ENCODE measurements around the gene CFLAR. TPM values are rescaled to one million over a fixed set of nuclear protein-coding genes. Genes with fewer than 3 reads are reported as not detected.
A peak's percentile ranks its signal among the peaks of the same experiment; 100 is the strongest.

Gene CFLAR
- total and polyA plus RNA-seq, 2 of the 13 experiments (the other 11 are each of a cell fraction or from before 2014, with no cell fraction given): 43.8 to 92.1 TPM

- no peak for TF ChIP-seq ZNF367 (CRISPR knock-in tag; IDR thresholded peaks at IDR 0.05; ENCODE audit: borderline replicate concordance)
- no peak for TF ChIP-seq ZNF207 (IDR thresholded peaks at IDR 0.05; ENCODE audit: borderline replicate concordance)
- TF ChIP-seq DPF2 (CRISPR knock-in tag; IDR thresholded peaks at IDR 0.05; ENCODE audit: borderline replicate concordance, low read depth): no peak
- no peak for TF ChIP-seq ZNF232 (CRISPR knock-in tag; IDR thresholded peaks at IDR 0.05; ENCODE audit: borderline replicate concordance)
- no peak for TF ChIP-seq ATAD3A (CRISPR knock-in tag; IDR thresholded peaks at IDR 0.05)
- TF ChIP-seq NFIC (IDR thresholded peaks at IDR 0.05; ENCODE audit: low read length): peak; percentile 46; the same call in 1 of the 2 replicates
- TF ChIP-seq POLR2A (IDR thresholded peaks at IDR 0.05; ENCODE audit: insufficient read depth in 1 of 2, low read depth in 2 of 2, low read length in 2 of 2): no peak
- TF ChIP-seq, protein P1, sequence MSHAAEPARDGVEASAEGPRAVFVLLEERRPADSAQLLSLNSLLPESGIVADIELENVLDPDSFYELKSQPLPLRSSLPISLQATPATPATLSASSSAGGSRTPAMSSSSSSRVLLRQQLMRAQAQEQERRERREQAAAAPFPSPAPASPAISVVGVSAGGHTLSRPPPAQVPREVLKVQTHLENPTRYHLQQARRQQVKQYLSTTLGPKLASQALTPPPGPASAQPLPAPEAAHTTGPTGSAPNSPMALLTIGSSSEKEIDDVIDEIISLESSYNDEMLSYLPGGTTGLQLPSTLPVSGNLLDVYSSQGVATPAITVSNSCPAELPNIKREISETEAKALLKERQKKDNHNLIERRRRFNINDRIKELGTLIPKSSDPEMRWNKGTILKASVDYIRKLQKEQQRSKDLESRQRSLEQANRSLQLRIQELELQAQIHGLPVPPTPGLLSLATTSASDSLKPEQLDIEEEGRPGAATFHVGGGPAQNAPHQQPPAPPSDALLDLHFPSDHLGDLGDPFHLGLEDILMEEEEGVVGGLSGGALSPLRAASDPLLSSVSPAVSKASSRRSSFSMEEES (CRISPR knock-in tag; IDR thresholded peaks at IDR 0.05): no peak
- TF ChIP-seq ZNF30 (CRISPR knock-in tag; IDR thresholded peaks at IDR 0.05): no peak
- no peak for TF ChIP-seq GABPB1 (CRISPR knock-in tag; IDR thresholded peaks at IDR 0.05)
- no peak for TF ChIP-seq ZNF564 (CRISPR knock-in tag; IDR thresholded peaks at IDR 0.05)
- TF ChIP-seq TCF7 (IDR thresholded peaks at IDR 0.05; ENCODE audit: low read depth): peak; percentile 49; the same call in 1 of the 2 replicates
- TF ChIP-seq SYNCRIP (IDR thresholded peaks at IDR 0.05; ENCODE audit: insufficient read depth, low read depth, low read length): no peak
- no peak for TF ChIP-seq CREB1 (IDR thresholded peaks at IDR 0.05)
- no peak for TF ChIP-seq CREB1 (CRISPR knock-in tag; IDR thresholded peaks at IDR 0.05)
- TF ChIP-seq ISL2 (CRISPR knock-in tag; IDR thresholded peaks at IDR 0.05): 0 out of 2 replicates have a peak, but pooled peaks have one; percentile 28
- TF ChIP-seq ZNF572 (CRISPR knock-in tag; IDR thresholded peaks at IDR 0.05): no peak
- peak; percentile 72 for TF ChIP-seq HNF4A (CRISPR knock-in tag; IDR thresholded peaks at IDR 0.05)
- TF ChIP-seq NCOR1 (IDR thresholded peaks at IDR 0.05; ENCODE audit: borderline replicate concordance, low read length): peak; percentile 61; the same call in 1 of the 2 replicates
- TF ChIP-seq, protein P2, sequence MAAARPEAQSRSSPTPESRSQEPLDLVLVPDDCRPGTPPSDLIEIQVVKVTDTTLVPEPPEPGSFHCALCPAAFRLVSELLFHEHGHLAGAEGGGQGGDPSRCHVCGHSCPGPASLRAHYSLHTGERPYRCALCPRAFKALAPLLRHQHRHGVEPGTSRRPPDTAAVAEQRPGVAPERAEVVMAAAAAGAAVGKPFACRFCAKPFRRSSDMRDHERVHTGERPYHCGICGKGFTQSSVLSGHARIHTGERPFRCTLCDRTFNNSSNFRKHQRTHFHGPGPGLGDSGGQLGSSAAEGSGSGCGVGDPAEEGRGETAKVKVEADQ (CRISPR knock-in tag; IDR thresholded peaks at IDR 0.05; ENCODE audit: borderline replicate concordance): no peak
- no peak for TF ChIP-seq SNAI1 (CRISPR knock-in tag; IDR thresholded peaks at IDR 0.05; ENCODE audit: borderline replicate concordance)
- TF ChIP-seq ZFP36L1 (CRISPR knock-in tag; IDR thresholded peaks at IDR 0.05): no peak
- 0 out of 2 replicates have a peak, but pooled peaks have one; percentile 7 for TF ChIP-seq FOXA3 (CRISPR knock-in tag; IDR thresholded peaks at IDR 0.05)
- TF ChIP-seq, protein P3, sequence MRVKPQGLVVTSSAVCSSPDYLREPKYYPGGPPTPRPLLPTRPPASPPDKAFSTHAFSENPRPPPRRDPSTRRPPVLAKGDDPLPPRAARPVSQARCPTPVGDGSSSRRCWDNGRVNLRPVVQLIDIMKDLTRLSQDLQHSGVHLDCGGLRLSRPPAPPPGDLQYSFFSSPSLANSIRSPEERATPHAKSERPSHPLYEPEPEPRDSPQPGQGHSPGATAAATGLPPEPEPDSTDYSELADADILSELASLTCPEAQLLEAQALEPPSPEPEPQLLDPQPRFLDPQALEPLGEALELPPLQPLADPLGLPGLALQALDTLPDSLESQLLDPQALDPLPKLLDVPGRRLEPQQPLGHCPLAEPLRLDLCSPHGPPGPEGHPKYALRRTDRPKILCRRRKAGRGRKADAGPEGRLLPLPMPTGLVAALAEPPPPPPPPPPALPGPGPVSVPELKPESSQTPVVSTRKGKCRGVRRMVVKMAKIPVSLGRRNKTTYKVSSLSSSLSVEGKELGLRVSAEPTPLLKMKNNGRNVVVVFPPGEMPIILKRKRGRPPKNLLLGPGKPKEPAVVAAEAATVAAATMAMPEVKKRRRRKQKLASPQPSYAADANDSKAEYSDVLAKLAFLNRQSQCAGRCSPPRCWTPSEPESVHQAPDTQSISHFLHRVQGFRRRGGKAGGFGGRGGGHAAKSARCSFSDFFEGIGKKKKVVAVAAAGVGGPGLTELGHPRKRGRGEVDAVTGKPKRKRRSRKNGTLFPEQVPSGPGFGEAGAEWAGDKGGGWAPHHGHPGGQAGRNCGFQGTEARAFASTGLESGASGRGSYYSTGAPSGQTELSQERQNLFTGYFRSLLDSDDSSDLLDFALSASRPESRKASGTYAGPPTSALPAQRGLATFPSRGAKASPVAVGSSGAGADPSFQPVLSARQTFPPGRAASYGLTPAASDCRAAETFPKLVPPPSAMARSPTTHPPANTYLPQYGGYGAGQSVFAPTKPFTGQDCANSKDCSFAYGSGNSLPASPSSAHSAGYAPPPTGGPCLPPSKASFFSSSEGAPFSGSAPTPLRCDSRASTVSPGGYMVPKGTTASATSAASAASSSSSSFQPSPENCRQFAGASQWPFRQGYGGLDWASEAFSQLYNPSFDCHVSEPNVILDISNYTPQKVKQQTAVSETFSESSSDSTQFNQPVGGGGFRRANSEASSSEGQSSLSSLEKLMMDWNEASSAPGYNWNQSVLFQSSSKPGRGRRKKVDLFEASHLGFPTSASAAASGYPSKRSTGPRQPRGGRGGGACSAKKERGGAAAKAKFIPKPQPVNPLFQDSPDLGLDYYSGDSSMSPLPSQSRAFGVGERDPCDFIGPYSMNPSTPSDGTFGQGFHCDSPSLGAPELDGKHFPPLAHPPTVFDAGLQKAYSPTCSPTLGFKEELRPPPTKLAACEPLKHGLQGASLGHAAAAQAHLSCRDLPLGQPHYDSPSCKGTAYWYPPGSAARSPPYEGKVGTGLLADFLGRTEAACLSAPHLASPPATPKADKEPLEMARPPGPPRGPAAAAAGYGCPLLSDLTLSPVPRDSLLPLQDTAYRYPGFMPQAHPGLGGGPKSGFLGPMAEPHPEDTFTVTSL (CRISPR knock-in tag; IDR thresholded peaks at IDR 0.05; ENCODE audit: borderline replicate concordance): 0 out of 2 replicates have a peak, but pooled peaks have one; percentile 32
- TF ChIP-seq DMAP1 (CRISPR knock-in tag; IDR thresholded peaks at IDR 0.05): no peak
- peak; percentile 26; the same call in 1 of the 2 replicates for TF ChIP-seq GATAD2A (CRISPR knock-in tag; IDR thresholded peaks at IDR 0.05)
- TF ChIP-seq CREM (IDR thresholded peaks at IDR 0.05): peak; percentile 64; the same call in 1 of the 2 replicates
- TF ChIP-seq CREM (CRISPR knock-in tag; IDR thresholded peaks at IDR 0.05): no peak
Observed at GRCh38 chr2:201195331-201195730, 79.4 kb downstream of the CFLAR start (continued).
